GM23338 (cell line): ENCODE results near the gene ARHGEF2. TPM values are rescaled to one million over a fixed set of nuclear protein-coding genes. Genes with fewer than 3 reads are reported as not detected.

ENCODE experiments used
- ATAC-seq: fragments of 200-7000 bp; cut with Tn5 transposase; 3 replicates; pipeline ENCODE4 v1.9.1; 2020
- DNase-seq: peaks from one replicate; pipeline ENCODE4 v3.0.0-alpha.2; 2015; ENCODE audit warnings: low spot score
- H2AFZ ChIP-seq: fragments of 200-600 bp; sonication (generic); 2 replicates; pipeline ENCODE4 v1.8.0; 2016; ENCODE audit warnings: antibody characterized with exemption, mild to moderate bottlenecking, moderate library complexity
- H3F3A ChIP-seq: fragments of 200-600 bp; sonication (generic); replicated peaks from 2 replicates; pipeline ENCODE4 v1.8.0; 2017; ENCODE audit warnings: antibody characterized with exemption, mixed run types, low read depth
- H3K27ac ChIP-seq: fragments of 200-600 bp; sonication (generic); 2 replicates; pipeline ENCODE4 v1.6.1; 2016; ENCODE audit warnings: low read depth
- H3K27me3 ChIP-seq: fragments of 200-600 bp; sonication (generic); 2 replicates; pipeline ENCODE4 v1.8.0; 2016; ENCODE audit warnings: mild to moderate bottlenecking, mixed run types, moderate library complexity; ENCODE audit not compliant: insufficient read depth
- H3K36me3 ChIP-seq: fragments of 200-600 bp; sonication (generic); 2 replicates; pipeline ENCODE4 v1.8.0; 2016; ENCODE audit warnings: mild to moderate bottlenecking; ENCODE audit not compliant: insufficient read depth
- H3K4me1 ChIP-seq: fragments of 200-600 bp; sonication (generic); 2 replicates; pipeline ENCODE4 v1.8.0; 2016; ENCODE audit warnings: mild to moderate bottlenecking, moderate library complexity; ENCODE audit not compliant: insufficient read depth
- H3K4me2 ChIP-seq: fragments of 200-600 bp; sonication (generic); 2 replicates; pipeline ENCODE4 v1.7.1; 2017; ENCODE audit warnings: mixed run types
- H3K4me3 ChIP-seq: fragments of 200-600 bp; sonication (generic); 2 replicates; pipeline ENCODE4 v1.6.1; 2016; ENCODE audit warnings: mixed run types
- H3K79me2 ChIP-seq: fragments of 200-600 bp; sonication (generic); replicated peaks from 2 replicates; pipeline ENCODE4 v1.8.0; 2017; ENCODE audit warnings: mild to moderate bottlenecking; ENCODE audit not compliant: insufficient read depth
- H3K9me2 ChIP-seq: fragments of 200-600 bp; sonication (generic); 2 replicates; pipeline ENCODE4 v1.8.0; 2017; ENCODE audit not compliant: insufficient read depth
- H4K20me1 ChIP-seq: fragments of 200-600 bp; sonication (generic); replicated peaks from 2 replicates; pipeline ENCODE4 v1.8.0; 2017; ENCODE audit warnings: mild to moderate bottlenecking; ENCODE audit not compliant: insufficient read depth
- H3K27ac Mint-ChIP-seq: 2 replicates; pipeline ENCODE4 v1.8.0; 2020; ENCODE audit warnings: inconsistent platforms, mild to moderate bottlenecking, moderate library complexity, mixed read lengths
- H3K27me3 Mint-ChIP-seq: 3 replicates; pipeline ENCODE4 v1.8.0; 2022; ENCODE audit warnings: low read depth, mild to moderate bottlenecking, moderate library complexity, mixed read lengths, inconsistent platforms; ENCODE audit not compliant: insufficient read depth, poor library complexity
- H3K36me3 Mint-ChIP-seq: 3 replicates; pipeline ENCODE4 v1.8.0; 2021; ENCODE audit warnings: low read depth, mild to moderate bottlenecking, inconsistent platforms, moderate library complexity, mixed read lengths
- H3K4me1 Mint-ChIP-seq: 3 replicates; pipeline ENCODE4 v1.8.0; 2020; ENCODE audit warnings: mild to moderate bottlenecking, inconsistent platforms, mixed read lengths
- H3K4me3 Mint-ChIP-seq: 3 replicates; pipeline ENCODE4 v1.8.0; 2021; ENCODE audit warnings: moderate library complexity, mild to moderate bottlenecking, inconsistent platforms, mixed read lengths
- H3K9me3 Mint-ChIP-seq: 3 replicates; pipeline ENCODE4 v1.8.0; 2020; ENCODE audit warnings: moderate library complexity, mild to moderate bottlenecking, inconsistent platforms, mixed read lengths
- EZH2 ChIP-seq: fragments of 200-600 bp; sonication (generic); IDR thresholded peaks from one replicate; pipeline ENCODE4 v1.8.0; 2017; ENCODE audit warnings: antibody characterized with exemption, mild to moderate bottlenecking, low read depth; ENCODE audit not compliant: unreplicated experiment
- EZH2phosphoT487 ChIP-seq: fragments of 200-600 bp; sonication (generic); IDR thresholded peaks from one replicate; pipeline ENCODE4 v1.8.1; 2018; ENCODE audit warnings: antibody characterized with exemption; ENCODE audit not compliant: unreplicated experiment
- NANOG ChIP-seq: IDR thresholded peaks from 2 replicates; pipeline ENCODE4 v1.6.1; 2016; ENCODE audit warnings: antibody characterized with exemption, borderline replicate concordance
- STAT1 ChIP-seq: IDR thresholded peaks from one replicate; pipeline ENCODE4 v1.6.1; 2016; ENCODE audit warnings: antibody characterized with exemption; ENCODE audit not compliant: unreplicated experiment
- ZNF331 ChIP-seq: fragments of 250-450 bp; sonication (Bioruptor Pico); IDR thresholded peaks from 2 replicates; pipeline ENCODE4 v1.5.0; 2020; ENCODE audit warnings: low read depth, mild to moderate bottlenecking, moderate library complexity
- polyA plus RNA-seq: library from polyadenylated mRNA; unstranded; fragments of >200 nt; fragmentation: Nextera tagmentation; extraction: Ambion mirVana; gene quantifications from 2 replicates; pipeline ENCODE4 v1.2.1, GENCODE V29; 2016
- total RNA-seq: library from RNA; depleted of rRNA; stranded (reverse); fragments of >200 nt; shearing (Covaris generic); gene quantifications from 2 replicates; pipeline ENCODE4 v1.2.3, GENCODE V29; 2014
- TF ChIP-seq, protein P1 (sequence below): fragments of 250-450 bp; sonication (Bioruptor Pico); IDR thresholded peaks from 2 replicates; pipeline ENCODE4 v1.5.0; 2020; ENCODE audit warnings: mild to moderate bottlenecking, moderate library complexity
- TF ChIP-seq, protein P2 (sequence below), 2 experiments: fragments of 200-600 bp in 1 of 2; sonication (generic) in 1 of 2; conservative IDR thresholded peaks; 2 replicates each; pipeline versions ENCODE4 v1.5.1 to v1.6.1; 2016 to 2017; ENCODE audit warnings: antibody characterized with exemption in 2 of 2, low read depth in 2 of 2, mild to moderate bottlenecking in 2 of 2, moderate library complexity in 1 of 2
- TF ChIP-seq, protein P3 (sequence below): IDR thresholded peaks from 2 replicates; pipeline ENCODE4 v1.6.1; 2016; ENCODE audit warnings: antibody characterized with exemption

Gene ARHGEF2
- total and polyA plus RNA-seq, 2 experiments from 2014 or later: 23.0 to 87.6 TPM

DNA sequence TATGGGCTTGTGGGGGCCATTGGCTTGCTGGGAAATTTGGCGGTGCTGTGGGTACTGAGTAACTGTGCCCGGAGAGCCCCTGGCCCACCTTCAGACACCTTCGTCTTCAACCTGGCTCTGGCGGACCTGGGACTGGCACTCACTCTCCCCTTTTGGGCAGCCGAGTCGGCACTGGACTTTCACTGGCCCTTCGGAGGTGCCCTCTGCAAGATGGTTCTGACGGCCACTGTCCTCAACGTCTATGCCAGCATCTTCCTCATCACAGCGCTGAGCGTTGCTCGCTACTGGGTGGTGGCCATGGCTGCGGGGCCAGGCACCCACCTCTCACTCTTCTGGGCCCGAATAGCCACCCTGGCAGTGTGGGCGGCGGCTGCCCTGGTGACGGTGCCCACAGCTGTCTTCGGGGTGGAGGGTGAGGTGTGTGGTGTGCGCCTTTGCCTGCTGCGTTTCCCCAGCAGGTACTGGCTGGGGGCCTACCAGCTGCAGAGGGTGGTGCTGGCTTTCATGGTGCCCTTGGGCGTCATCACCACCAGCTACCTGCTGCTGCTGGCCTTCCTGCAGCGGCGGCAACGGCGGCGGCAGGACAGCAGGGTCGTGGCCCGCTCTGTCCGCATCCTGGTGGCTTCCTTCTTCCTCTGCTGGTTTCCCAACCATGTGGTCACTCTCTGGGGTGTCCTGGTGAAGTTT lies 36.4 kb downstream of the ARHGEF2 start (continued):
- TF ChIP-seq, protein P1, sequence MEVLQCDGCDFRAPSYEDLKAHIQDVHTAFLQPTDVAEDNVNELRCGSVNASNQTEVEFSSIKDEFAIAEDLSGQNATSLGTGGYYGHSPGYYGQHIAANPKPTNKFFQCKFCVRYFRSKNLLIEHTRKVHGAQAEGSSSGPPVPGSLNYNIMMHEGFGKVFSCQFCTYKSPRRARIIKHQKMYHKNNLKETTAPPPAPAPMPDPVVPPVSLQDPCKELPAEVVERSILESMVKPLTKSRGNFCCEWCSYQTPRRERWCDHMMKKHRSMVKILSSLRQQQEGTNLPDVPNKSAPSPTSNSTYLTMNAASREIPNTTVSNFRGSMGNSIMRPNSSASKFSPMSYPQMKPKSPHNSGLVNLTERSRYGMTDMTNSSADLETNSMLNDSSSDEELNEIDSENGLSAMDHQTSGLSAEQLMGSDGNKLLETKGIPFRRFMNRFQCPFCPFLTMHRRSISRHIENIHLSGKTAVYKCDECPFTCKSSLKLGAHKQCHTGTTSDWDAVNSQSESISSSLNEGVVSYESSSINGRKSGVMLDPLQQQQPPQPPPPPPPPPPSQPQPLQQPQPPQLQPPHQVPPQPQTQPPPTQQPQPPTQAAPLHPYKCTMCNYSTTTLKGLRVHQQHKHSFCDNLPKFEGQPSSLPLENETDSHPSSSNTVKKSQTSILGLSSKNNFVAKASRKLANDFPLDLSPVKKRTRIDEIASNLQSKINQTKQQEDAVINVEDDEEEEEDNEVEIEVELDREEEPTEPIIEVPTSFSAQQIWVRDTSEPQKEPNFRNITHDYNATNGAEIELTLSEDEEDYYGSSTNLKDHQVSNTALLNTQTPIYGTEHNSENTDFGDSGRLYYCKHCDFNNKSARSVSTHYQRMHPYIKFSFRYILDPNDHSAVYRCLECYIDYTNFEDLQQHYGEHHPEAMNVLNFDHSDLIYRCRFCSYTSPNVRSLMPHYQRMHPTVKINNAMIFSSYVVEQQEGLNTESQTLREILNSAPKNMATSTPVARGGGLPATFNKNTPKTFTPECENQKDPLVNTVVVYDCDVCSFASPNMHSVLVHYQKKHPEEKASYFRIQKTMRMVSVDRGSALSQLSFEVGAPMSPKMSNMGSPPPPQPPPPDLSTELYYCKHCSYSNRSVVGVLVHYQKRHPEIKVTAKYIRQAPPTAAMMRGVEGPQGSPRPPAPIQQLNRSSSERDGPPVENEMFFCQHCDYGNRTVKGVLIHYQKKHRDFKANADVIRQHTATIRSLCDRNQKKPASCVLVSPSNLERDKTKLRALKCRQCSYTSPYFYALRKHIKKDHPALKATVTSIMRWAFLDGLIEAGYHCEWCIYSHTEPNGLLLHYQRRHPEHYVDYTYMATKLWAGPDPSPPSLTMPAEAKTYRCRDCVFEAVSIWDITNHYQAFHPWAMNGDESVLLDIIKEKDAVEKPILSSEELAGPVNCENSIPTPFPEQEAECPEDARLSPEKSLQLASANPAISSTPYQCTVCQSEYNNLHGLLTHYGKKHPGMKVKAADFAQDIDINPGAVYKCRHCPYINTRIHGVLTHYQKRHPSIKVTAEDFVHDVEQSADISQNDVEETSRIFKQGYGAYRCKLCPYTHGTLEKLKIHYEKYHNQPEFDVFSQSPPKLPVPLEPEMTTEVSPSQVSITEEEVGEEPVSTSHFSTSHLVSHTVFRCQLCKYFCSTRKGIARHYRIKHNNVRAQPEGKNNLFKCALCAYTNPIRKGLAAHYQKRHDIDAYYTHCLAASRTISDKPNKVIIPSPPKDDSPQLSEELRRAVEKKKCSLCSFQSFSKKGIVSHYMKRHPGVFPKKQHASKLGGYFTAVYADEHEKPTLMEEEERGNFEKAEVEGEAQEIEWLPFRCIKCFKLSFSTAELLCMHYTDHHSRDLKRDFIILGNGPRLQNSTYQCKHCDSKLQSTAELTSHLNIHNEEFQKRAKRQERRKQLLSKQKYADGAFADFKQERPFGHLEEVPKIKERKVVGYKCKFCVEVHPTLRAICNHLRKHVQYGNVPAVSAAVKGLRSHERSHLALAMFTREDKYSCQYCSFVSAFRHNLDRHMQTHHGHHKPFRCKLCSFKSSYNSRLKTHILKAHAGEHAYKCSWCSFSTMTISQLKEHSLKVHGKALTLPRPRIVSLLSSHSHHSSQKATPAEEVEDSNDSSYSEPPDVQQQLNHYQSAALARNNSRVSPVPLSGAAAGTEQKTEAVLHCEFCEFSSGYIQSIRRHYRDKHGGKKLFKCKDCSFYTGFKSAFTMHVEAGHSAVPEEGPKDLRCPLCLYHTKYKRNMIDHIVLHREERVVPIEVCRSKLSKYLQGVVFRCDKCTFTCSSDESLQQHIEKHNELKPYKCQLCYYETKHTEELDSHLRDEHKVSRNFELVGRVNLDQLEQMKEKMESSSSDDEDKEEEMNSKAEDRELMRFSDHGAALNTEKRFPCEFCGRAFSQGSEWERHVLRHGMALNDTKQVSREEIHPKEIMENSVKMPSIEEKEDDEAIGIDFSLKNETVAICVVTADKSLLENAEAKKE: no peak
- TF ChIP-seq EZH2: no peak
- no peak for TF ChIP-seq ZNF331
- no peak for TF ChIP-seq NANOG

DNA sequence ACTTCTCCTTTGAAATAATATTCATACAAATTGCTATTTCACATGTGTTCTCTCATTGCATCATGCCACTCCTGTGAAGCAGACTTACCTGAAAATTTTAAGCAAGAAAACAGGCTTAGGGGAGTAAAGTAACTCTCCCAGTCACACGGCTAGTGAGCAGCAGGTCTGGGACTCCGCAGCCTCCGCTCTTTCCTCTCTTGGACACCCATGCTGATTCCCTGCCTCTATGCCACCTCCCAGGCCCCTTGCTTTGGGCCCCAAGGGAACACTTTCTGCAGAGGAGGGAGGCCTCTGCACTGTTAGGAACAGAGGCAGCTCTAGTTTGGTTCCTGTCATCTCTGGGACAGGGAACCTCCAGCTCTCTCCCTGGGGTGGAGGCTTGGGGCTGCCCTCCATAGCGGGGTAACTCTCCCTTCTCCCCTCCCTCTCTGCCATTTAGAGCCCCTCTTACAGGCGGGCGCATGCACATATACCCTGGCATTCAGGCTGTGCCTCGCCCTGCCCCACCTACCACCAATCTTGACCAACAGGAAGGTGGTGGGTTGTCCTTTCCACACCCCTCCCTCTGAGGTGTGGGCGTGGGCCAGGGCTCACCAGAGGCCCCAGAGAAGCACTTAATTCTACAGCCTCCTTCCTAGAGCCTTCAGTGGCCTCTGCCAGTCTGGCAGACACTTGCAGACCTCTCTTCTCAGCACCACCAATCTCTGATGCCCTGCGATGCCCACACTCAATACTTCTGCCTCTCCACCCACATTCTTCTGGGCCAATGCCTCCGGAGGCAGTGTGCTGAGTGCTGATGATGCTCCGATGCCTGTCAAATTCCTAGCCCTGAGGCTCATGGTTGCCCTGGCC lies 37.1 kb downstream of the ARHGEF2 start, which contains the start of gene RXFP4:
TSS of gene RXFP4 (plus strand) at position 646 of the 852 bp plus-strand sequence. CDS start at position 718, 72 bp downstream.
- H3K79me2 ChIP-seq: no peaks in the 10 kb centered on the region
- peaks cover 9% of the 10 kb centered on the region for H3K4me1 ChIP-seq
- peak; percentile 28 for ATAC-seq
- peaks cover 46% of the 10 kb centered on the region for H3K4me1 Mint-ChIP-seq
- H3K9me2 ChIP-seq: no peaks in the 10 kb centered on the region
- no peak within 1 kb of the TSS for H2AFZ ChIP-seq
- no peak within 1 kb of the TSS for H3K4me3 ChIP-seq
- H3K27me3 ChIP-seq: no peaks in the 10 kb centered on the region
- no peak for DNase-seq
- peaks cover 3% of the 10 kb centered on the region for H3K36me3 Mint-ChIP-seq
- no peak within 1 kb of the TSS for H3K4me2 ChIP-seq
- peak within 1 kb of the TSS; percentile 73 for H3K27ac Mint-ChIP-seq
- H3K27ac ChIP-seq: no peak within 1 kb of the TSS
- H3F3A ChIP-seq: no peaks in the 10 kb centered on the region
- no peaks in the 10 kb centered on the region for H3K36me3 ChIP-seq
- no peaks in the 10 kb centered on the region; the same call in 2 of the 3 replicates for H3K9me3 Mint-ChIP-seq
- no peak within 1 kb of the TSS; the same call in 2 of the 3 replicates for H3K4me3 Mint-ChIP-seq
- peaks cover 28% of the 10 kb centered on the region for H3K27me3 Mint-ChIP-seq
- H4K20me1 ChIP-seq: peaks cover under 1% of the 10 kb centered on the region; the same call in 1 of the 2 replicates
- TF ChIP-seq, protein P2, sequence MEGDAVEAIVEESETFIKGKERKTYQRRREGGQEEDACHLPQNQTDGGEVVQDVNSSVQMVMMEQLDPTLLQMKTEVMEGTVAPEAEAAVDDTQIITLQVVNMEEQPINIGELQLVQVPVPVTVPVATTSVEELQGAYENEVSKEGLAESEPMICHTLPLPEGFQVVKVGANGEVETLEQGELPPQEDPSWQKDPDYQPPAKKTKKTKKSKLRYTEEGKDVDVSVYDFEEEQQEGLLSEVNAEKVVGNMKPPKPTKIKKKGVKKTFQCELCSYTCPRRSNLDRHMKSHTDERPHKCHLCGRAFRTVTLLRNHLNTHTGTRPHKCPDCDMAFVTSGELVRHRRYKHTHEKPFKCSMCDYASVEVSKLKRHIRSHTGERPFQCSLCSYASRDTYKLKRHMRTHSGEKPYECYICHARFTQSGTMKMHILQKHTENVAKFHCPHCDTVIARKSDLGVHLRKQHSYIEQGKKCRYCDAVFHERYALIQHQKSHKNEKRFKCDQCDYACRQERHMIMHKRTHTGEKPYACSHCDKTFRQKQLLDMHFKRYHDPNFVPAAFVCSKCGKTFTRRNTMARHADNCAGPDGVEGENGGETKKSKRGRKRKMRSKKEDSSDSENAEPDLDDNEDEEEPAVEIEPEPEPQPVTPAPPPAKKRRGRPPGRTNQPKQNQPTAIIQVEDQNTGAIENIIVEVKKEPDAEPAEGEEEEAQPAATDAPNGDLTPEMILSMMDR (conservative IDR thresholded peaks at IDR 0.05; ENCODE audit: low read depth in 2 of 2): no peak
- TF ChIP-seq, protein P3, sequence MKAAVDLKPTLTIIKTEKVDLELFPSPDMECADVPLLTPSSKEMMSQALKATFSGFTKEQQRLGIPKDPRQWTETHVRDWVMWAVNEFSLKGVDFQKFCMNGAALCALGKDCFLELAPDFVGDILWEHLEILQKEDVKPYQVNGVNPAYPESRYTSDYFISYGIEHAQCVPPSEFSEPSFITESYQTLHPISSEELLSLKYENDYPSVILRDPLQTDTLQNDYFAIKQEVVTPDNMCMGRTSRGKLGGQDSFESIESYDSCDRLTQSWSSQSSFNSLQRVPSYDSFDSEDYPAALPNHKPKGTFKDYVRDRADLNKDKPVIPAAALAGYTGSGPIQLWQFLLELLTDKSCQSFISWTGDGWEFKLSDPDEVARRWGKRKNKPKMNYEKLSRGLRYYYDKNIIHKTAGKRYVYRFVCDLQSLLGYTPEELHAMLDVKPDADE: no peak
- TF ChIP-seq STAT1 (no peak), ZNF331 (no peak), EZH2phosphoT487 (no peak)
